AG09309 (cell line): ENCODE data around the gene EPHX1.
A peak's percentile ranks its signal among the peaks of the same experiment; 100 is the strongest.

ENCODE experiments used
- DNase-seq: peaks from one replicate; pipeline ENCODE4 v3.0.0-alpha.2; 2010; ENCODE audit warnings: low read depth
- H3K4me3 ChIP-seq: 2 replicates; pipeline ENCODE4 v1.5.1; 2011; ENCODE audit warnings: mild to moderate bottlenecking, low read depth, low read length, moderate library complexity; ENCODE audit not compliant: control insufficient read depth
- CTCF ChIP-seq: IDR thresholded peaks from 2 replicates; pipeline ENCODE4 v1.5.1; 2011; ENCODE audit warnings: mild to moderate bottlenecking, low read depth, low read length, inconsistent platforms; ENCODE audit not compliant: insufficient read depth, control insufficient read depth; ENCODE audit errors: missing control alignments

The EPHX1 gene

GRCh38 chr1:225877580-225877979 is 67.7 kb downstream of the EPHX1 start:
- H3K4me3 ChIP-seq: no peak overlapping the region
- peak; percentile 69 for TF ChIP-seq CTCF
- DNase-seq: no peak

GRCh38 chr1:225878282-225878681 is 68.4 kb downstream of the EPHX1 start:
- no peak for TF ChIP-seq CTCF
- no peak overlapping the region for H3K4me3 ChIP-seq
- no peak for DNase-seq

- TF ChIP-seq CTCF: no peak
- H3K4me3 ChIP-seq: no peak overlapping the region
- no peak for DNase-seq
Measured at GRCh38 chr1:225879521-225880221, 69.7 kb downstream of the EPHX1 start.

- TF ChIP-seq CTCF: no peak
- H3K4me3 ChIP-seq: no peak overlapping the region
- DNase-seq: no peak
Measured at GRCh38 chr1:225880222-225880588, 70.3 kb downstream of the EPHX1 start.

GRCh38 chr1:225880636-225881035 is 70.7 kb downstream of the EPHX1 start:
- H3K4me3 ChIP-seq: no peak overlapping the region
- no peak for DNase-seq
- no peak for TF ChIP-seq CTCF

- peak overlapping the region; percentile 94 for H3K4me3 ChIP-seq
- no peak for DNase-seq
- no peak for TF ChIP-seq CTCF
Measured at GRCh38 chr1:225881081-225881958, 71.4 kb downstream of the EPHX1 start.
